Measurements from ENCODE around the gene LYZL4. TPM values are rescaled to one million over a fixed set of nuclear protein-coding genes. Genes with fewer than 3 reads are reported as not detected.

The LYZL4 gene
- total and polyA plus RNA-seq, 2 of the 13 experiments (the other 11 are each of a cell fraction or from before 2014, with no cell fraction given), result not detected

DNA sequence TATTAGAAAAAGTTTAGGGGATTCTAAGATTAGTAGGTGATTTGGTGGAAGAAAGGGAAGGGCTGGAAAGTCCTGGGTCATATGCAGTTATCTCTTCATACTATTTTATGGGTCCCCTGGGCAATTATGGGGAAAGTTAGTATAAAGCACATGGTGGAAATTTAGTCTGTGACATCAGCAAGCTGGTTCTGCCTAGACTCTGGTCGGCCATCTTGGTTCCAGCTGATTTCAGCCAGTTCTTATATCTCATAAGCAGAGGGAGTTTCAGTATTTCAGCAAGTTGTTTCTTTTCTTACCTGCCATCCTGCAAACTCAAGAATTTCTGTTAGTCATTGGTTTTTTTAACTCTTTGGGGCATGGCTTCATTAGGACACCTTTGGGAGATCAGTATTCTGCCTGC, 1.0 kb upstream of the LYZL4 start (continued):
- TF ChIP-seq GATAD2A (CRISPR knock-in tag; IDR thresholded peaks at IDR 0.05), result no peak
- TF ChIP-seq KLF9 (CRISPR knock-in tag; IDR thresholded peaks at IDR 0.05; ENCODE audit: low read depth), result no peak
- no peak for TF ChIP-seq ZNF350 (CRISPR knock-in tag; IDR thresholded peaks at IDR 0.05; ENCODE audit: borderline replicate concordance, low read depth)
- no peak for TF ChIP-seq MYC (CRISPR knock-in tag; IDR thresholded peaks at IDR 0.05; ENCODE audit: borderline replicate concordance)

DNA sequence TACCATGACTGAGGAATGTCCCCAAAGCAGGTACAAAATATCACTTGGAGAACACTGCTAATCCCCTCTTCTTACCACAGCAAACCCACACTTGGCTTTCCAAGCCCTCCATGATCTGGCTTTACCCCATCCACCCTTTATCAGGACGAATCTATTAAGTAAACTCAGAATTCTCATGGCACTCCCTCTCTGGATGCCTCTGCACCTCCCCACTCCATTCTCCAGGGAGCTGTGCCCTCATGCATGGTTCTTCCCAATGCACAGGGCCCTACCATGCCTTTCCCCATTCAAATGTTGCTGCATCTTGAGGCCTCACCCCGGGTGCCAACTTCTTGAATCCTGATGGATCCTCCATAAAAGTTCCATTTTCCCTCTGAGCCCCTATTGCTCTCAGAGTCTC, 2.3 kb downstream of the LYZL4 start:
- BruUV-seq (replicated peaks), result no TSS peak
- FAIRE-seq (no peak), ATAC-seq (no peak)

More for the DNA sequence above, 2.3 kb downstream of the LYZL4 start:
- no peak for DNase-seq (ENCODE audit: low spot score)
- H3K36me3 ChIP-seq (replicated peaks in 1 of 2; ENCODE audit: control insufficient read depth in 1 of 2, insufficient read depth in 2 of 2, low read length in 2 of 2), result no peaks in the 10 kb centered on the region
- no peaks in the 10 kb centered on the region for H3K4me1 ChIP-seq (ENCODE audit: insufficient read depth, low read length)
- no peak overlapping the region for H3K9ac ChIP-seq (ENCODE audit: insufficient read depth, low read depth, low read length)
- in situ Hi-C loops (cut with HindIII; ENCODE audit: extremely low pct_ligation_motif_present, low pct_unique_long_range_greater_than_20kb), result no loop called here
- 0% methylated on average over 2 of the region's 2 CpGs for WGBS (ENCODE audit: low lambda C conversion rate)
- no peak overlapping the region for H2AFZ ChIP-seq (ENCODE audit: low read length)
- H3K4me2 ChIP-seq (ENCODE audit: low read depth, low read length), result no peak overlapping the region
- ChIA-PET CTCF (ENCODE audit: low intra/inter-chr PET ratio, low total read pairs) (no interaction called here), POLR2A (no interaction called here)
- no peaks in the 10 kb centered on the region for H3K79me2 ChIP-seq (ENCODE audit: insufficient read depth, low read length)
- no peak overlapping the region for H3K4me3 ChIP-seq (replicated peaks in 1 of 3; ENCODE audit: insufficient read depth in 1 of 3, low read depth in 2 of 3, low read length in 3 of 3)
- peaks cover 3 to 7% of the 10 kb centered on the region in 2 experiments; a peak in 3 of 5 replicates for H3K27me3 ChIP-seq (ENCODE audit: control insufficient read depth in 1 of 2, insufficient read depth in 2 of 2, low read length in 2 of 2)
- H4K20me1 ChIP-seq (ENCODE audit: insufficient read depth, low read length), result no peaks in the 10 kb centered on the region
- H3K27ac ChIP-seq (ENCODE audit: extremely low read length, insufficient read depth, low read length), result no peak overlapping the region
- TF ChIP-seq ZNF382 (CRISPR knock-in tag; IDR thresholded peaks at IDR 0.05; ENCODE audit: borderline replicate concordance) (no peak), IKZF1 (IDR thresholded peaks at IDR 0.05) (no peak), MIXL1 (CRISPR knock-in tag; IDR thresholded peaks at IDR 0.05) (no peak), ZNF556 (CRISPR knock-in tag; IDR thresholded peaks at IDR 0.05; ENCODE audit: borderline replicate concordance) (no peak), GZF1 (CRISPR knock-in tag; IDR thresholded peaks at IDR 0.05) (no peak), ZBTB3 (CRISPR knock-in tag; IDR thresholded peaks at IDR 0.05; ENCODE audit: borderline replicate concordance, low read depth) (no peak), NR1H2 (CRISPR knock-in tag; IDR thresholded peaks at IDR 0.05; ENCODE audit: borderline replicate concordance, low read depth) (no peak)
- TF ChIP-seq, protein P1, sequence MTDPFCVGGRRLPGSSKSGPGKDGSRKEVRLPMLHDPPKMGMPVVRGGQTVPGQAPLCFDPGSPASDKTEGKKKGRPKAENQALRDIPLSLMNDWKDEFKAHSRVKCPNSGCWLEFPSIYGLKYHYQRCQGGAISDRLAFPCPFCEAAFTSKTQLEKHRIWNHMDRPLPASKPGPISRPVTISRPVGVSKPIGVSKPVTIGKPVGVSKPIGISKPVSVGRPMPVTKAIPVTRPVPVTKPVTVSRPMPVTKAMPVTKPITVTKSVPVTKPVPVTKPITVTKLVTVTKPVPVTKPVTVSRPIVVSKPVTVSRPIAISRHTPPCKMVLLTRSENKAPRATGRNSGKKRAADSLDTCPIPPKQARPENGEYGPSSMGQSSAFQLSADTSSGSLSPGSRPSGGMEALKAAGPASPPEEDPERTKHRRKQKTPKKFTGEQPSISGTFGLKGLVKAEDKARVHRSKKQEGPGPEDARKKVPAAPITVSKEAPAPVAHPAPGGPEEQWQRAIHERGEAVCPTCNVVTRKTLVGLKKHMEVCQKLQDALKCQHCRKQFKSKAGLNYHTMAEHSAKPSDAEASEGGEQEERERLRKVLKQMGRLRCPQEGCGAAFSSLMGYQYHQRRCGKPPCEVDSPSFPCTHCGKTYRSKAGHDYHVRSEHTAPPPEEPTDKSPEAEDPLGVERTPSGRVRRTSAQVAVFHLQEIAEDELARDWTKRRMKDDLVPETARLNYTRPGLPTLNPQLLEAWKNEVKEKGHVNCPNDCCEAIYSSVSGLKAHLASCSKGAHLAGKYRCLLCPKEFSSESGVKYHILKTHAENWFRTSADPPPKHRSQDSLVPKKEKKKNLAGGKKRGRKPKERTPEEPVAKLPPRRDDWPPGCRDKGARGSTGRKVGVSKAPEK (CRISPR knock-in tag; IDR thresholded peaks at IDR 0.05; ENCODE audit: borderline replicate concordance), result no peak
- TF ChIP-seq, protein P2, sequence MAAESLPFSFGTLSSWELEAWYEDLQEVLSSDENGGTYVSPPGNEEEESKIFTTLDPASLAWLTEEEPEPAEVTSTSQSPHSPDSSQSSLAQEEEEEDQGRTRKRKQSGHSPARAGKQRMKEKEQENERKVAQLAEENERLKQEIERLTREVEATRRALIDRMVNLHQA (CRISPR knock-in tag; IDR thresholded peaks at IDR 0.05), result no peak
- no peaks in the 10 kb centered on the region for H3K9me3 ChIP-seq (ENCODE audit: low read length)
- intact Hi-C loops (cut with micrococcal nuclease; ENCODE audit: unreplicated experiment), result no loop called here

Data from HepG2 (cell line).